HG03103 (cell line): ENCODE measurements around the gene THADA.
"Not testable (repeated sequence)": the region's sequence is repeated elsewhere in the genome, so short reads cannot be mapped to it uniquely, and the experiment has no call there.

Source experiments
- ATAC-seq: cut with Tn5 transposase; IDR thresholded peaks from one replicate; pipeline ENCODE4 v1.9.1; 2021; ENCODE audit warnings: low read depth; ENCODE audit not compliant: unreplicated experiment

The THADA gene

GRCh38 chr2:43605079-43605655, 9.3 kb upstream of the THADA start:
- no peak for ATAC-seq

GRCh38 chr2:43604674-43605073, 8.8 kb upstream of the THADA start:
- no peak for ATAC-seq

GRCh38 chr2:43600596-43600995, 4.8 kb upstream of the THADA start:
- not testable (repeated sequence) for ATAC-seq

GRCh38 chr2:43594875-43595274, 963 bp downstream of the THADA start:
- no peak for ATAC-seq

- ATAC-seq, result no peak
These were observed 2.6 kb downstream of the THADA start for GRCh38 chr2:43593254-43593653.

- ATAC-seq, result no peak
These were observed 3.4 kb downstream of the THADA start for GRCh38 chr2:43592443-43592842.

- ATAC-seq, result no peak
These were observed 10.1 kb downstream of the THADA start for GRCh38 chr2:43585708-43586107.

- no peak for ATAC-seq
These were observed 16.4 kb downstream of the THADA start for GRCh38 chr2:43579275-43579981.

GRCh38 chr2:43576981-43577892, 18.6 kb downstream of the THADA start:
- no peak for ATAC-seq

GRCh38 chr2:43572244-43572643, 23.6 kb downstream of the THADA start:
- ATAC-seq, result no peak

- peak; percentile 49 for ATAC-seq
These were observed 25.9 kb downstream of the THADA start for GRCh38 chr2:43569921-43570320.

- no peak for ATAC-seq
These were observed 27.6 kb downstream of the THADA start for GRCh38 chr2:43568228-43568627.

- ATAC-seq, result peak; percentile 34
These were observed 29.4 kb downstream of the THADA start for GRCh38 chr2:43566461-43566729.

GRCh38 chr2:43563679-43564078, 32.2 kb downstream of the THADA start:
- no peak for ATAC-seq

- ATAC-seq, result no peak
These were observed 35.6 kb downstream of the THADA start for GRCh38 chr2:43560231-43560547.

- ATAC-seq, result peak; percentile 71
These were observed 36.2 kb downstream of the THADA start for GRCh38 chr2:43559391-43560230.

- ATAC-seq, result no peak
These were observed 38.6 kb downstream of the THADA start for GRCh38 chr2:43557196-43557595.

GRCh38 chr2:43556256-43556655, 39.6 kb downstream of the THADA start:
- ATAC-seq, result no peak

- no peak for ATAC-seq
These were observed 42.4 kb downstream of the THADA start for GRCh38 chr2:43553341-43553855.

- ATAC-seq, result no peak
These were observed 43.8 kb downstream of the THADA start for GRCh38 chr2:43551990-43552389.

- ATAC-seq, result not testable (repeated sequence)
These were observed 47.5 kb downstream of the THADA start for GRCh38 chr2:43548381-43548780.
